Testis (tissue), 2 donors: ENCODE results near the gene DTNA.

ENCODE experiments used
- CTCF ChIP-seq, 3 experiments: fragments of 450-650 bp in 2 of 3; fragments of 200-600 bp in 1 of 3; sonication (generic) in 1 of 3; IDR thresholded peaks; one replicate each; pipeline ENCODE4 v1.5.1; 2016 to 2019; ENCODE audit warnings: antibody characterized with exemption in 3 of 3, mild to moderate bottlenecking in 2 of 3, moderate library complexity in 1 of 3
- POLR2A ChIP-seq: fragments of 450-650 bp; IDR thresholded peaks from one replicate; pipeline ENCODE4 v1.6.1; 2017; ENCODE audit warnings: antibody characterized with exemption, mild to moderate bottlenecking, moderate library complexity

GRCh38 chr18:34764451-34764850 lies 54.4 kb downstream of the DTNA start:
- TF ChIP-seq CTCF (IDR thresholded peaks at IDR 0.05) (no peak), POLR2A (no peak)
